Left hindlimb (tissue), 1 donor: ENCODE measurements around the gene NAPG.
"Not testable (repeated sequence)": the region's sequence is repeated elsewhere in the genome, so short reads cannot be mapped to it uniquely, and the experiment has no call there.

Experiments
- DNase-seq: peaks from one replicate; pipeline ENCODE4 v3.0.0-alpha.2; 2018

The NAPG gene

GRCh38 chr18:10514601-10515000 is 11.2 kb upstream of the NAPG start:
- DNase-seq = no peak

GRCh38 chr18:10515456-10515855 is 10.4 kb upstream of the NAPG start:
- DNase-seq = no peak

GRCh38 chr18:10516078-10516477 is 9.7 kb upstream of the NAPG start:
- no peak for DNase-seq

DNA sequence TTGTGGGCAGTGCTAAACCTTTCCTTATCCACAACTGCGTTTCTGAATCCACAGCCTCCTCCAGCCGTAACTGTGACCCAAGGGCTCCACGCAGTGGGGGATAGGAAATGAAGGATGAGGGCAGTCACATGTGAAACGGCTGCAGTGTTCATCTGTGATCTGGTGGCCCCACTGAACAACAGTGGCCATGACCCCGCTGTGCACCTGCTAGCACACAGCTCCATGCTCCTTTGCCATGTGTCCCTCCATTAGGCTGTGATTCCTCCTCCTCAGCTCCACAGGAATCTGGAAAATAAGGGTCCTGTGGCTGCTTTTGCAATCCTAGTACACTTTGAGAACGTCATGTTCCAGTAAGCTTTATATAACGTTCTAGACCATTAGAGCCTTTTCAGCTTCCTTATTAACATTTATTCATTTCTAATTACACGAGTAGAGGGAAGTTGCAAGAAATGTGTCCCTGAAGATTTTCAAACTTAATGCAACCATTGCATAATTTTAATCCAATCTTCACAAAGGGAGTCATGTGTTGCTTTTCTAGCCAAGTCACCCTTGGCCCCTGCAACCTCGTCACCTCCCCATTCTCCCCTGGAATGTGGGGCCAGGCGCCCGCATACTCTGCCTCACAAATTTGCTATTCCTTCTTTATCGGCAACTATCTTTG is 7.1 kb upstream of the NAPG start:
- DNase-seq = peak; percentile 79

DNA sequence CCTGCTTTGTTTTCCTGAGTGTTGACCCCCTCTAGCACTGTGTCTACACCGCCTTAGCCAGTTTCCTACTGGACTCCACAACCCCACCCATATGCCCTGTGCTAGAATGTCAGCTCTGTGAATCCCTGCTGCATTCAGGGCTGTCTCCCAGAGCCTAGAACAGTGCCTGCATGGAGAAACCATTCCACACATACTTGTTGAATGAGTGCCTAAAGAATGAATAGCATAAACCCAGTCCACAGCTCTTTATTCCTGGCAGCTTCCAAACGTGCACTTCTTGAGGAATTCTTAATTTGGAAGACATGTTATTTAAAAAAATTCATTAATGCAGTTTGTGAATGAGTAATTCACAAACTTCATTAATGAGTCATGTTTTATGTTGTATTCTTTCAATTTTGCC is 6.5 kb upstream of the NAPG start:
- DNase-seq = no peak

- DNase-seq = peak; percentile 83
Observed at GRCh38 chr18:10519999-10520935, 5.6 kb upstream of the NAPG start.

DNA sequence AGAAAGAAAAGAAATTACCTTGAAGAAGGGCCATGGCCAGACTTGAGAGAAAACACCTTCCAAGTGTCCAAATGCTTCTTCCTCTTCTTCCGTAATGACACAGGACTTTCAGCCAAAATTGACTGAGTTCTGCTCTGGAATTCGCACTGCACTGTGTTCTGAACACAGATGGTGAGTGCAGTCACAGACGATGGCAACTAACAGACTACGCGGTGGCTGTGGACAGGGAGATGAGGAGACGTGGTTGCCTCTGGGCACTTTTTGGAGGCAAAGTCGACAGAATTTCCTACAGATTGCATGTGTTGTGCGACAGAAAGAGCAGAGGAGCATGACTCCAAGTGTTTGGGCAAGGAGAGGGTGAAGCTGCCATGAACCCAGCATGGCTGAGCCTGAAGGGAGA is 4.3 kb upstream of the NAPG start:
- no peak for DNase-seq

DNA sequence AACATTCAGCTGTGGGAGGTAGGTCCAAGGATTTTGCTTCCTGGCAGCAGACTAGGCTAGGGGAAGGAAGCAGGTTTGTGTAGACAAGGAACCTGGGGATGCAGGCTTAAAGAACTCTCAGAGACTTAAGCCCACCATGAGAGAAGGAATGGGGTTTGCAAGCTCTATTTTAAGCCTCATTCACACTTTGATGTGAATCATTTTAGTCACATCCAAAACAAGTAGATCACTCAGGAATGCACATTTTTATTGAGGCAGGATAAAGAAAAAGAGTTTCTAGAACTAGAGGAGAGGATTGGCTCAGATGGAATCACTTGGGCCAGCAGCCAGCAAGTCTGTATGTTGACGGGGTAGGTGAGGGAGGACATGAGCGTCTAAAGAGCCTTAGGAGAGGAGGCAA is 3.3 kb upstream of the NAPG start:
- no peak for DNase-seq

DNA sequence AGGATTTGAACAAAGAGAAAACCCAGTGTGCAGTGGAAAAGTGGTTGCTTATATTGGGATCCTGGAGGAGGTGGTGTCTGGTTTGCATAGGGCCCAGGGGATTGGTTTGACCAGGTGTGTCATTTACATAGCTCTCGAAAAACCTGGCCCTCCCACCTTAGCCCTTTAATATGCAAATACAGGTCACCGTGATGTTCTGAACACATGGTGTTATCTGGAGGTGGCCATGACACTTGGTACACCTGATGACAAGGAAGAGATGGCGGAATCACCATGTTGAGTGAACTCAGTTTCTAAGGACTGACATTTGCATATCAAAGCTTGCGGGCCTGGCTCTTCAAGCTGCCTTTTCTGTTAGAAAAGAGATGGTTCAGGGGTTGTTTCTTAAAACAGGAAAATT is 2.3 kb upstream of the NAPG start:
- no peak for DNase-seq

GRCh38 chr18:10524507-10525370 is 1.1 kb upstream of the NAPG start:
- no peak for DNase-seq

- no peak for DNase-seq
Observed at GRCh38 chr18:10525371-10525691, 496 bp upstream of the NAPG start.

DNA sequence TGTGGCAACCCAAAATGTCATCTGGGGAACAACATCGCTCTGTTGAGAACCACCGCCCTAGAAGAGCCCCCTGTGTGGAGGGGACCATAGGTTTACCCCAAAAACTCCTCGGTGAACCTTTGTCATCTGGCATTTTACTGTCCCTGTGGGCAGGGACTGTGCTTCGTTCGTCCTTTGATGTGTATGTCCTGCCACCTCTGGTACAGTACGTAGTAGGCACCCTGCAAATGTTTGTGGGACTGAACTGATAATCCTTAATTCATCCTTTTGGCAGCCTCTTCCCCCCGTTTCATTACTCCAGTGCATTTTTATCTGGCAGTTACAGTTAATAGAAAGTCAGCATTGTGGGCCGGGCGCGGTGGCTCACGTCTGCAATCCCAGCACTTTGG is 728 bp downstream of the NAPG start:
- DNase-seq = no peak

DNA sequence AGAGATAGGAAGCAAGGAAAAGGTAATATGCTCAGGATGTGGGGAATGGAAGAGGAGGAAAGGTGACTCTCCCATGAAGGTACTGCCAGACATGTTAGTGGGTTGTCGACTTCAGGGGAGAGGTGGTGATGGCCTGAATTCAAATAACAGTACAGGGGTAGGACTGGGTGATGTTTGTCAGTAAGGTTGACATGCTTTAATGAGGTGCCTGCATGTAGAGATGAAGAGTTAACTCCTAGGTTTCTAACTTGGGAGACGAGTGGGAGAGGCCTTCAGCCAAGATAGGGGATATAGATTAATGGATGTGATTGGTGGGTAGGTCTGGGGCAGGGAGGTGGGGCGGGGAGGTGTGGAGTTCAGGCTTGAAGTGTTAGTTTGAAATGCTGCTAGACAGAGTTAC is 2.6 kb downstream of the NAPG start:
- DNase-seq = no peak

GRCh38 chr18:10530002-10530401 is 4.2 kb downstream of the NAPG start:
- no peak for DNase-seq

- DNase-seq = no peak
Observed at GRCh38 chr18:10530852-10531251, 5.0 kb downstream of the NAPG start.

GRCh38 chr18:10533111-10533510 is 7.3 kb downstream of the NAPG start:
- no peak for DNase-seq

- no peak for DNase-seq
Observed at GRCh38 chr18:10536280-10536679, 10.5 kb downstream of the NAPG start.

GRCh38 chr18:10537765-10538164 is 11.9 kb downstream of the NAPG start:
- DNase-seq = no peak

DNA sequence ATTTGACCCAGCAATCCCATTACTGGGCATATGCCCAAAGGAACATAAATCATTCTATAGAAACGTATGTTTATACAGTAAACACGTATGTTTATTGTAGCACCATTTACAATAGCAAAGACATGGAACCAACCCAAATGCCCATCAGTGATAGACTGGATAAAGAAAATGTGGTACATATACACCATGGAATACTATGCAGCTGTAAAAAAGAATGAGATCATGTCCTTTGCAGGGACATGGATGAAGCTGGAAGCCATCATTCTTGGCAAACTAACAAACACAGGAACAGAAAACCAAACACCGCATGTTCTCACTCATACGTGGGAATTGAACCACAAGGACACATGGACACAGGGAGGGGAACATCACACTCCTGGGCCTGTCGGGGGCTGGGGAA is 13.3 kb downstream of the NAPG start:
- DNase-seq = not testable (repeated sequence)

DNA sequence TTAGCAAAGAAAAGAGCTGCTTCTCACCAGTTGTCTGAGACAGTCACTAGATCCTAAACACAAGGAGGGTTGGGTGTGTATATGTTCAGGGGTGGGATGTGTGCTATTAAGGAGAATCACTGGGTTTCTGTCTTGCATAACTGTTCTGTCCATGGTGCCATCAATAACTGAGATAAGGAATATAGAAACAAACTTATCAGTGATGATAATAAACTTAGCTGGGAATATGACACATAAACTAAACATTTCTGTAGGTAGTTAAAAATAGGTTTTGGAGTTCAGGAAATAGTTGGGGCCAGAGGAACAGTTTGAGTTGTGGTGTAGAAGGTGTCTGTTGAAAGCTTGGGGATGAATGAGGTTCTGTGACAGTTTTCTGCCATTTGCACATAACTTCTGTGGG is 17.4 kb downstream of the NAPG start:
- no peak for DNase-seq

GRCh38 chr18:10544093-10544748 is 18.4 kb downstream of the NAPG start:
- DNase-seq = no peak

- no peak for DNase-seq
Observed at GRCh38 chr18:10546557-10547300, 20.9 kb downstream of the NAPG start.
